H9 (cell line): ENCODE results near the gene ARMH1. TPM values are rescaled to one million over a fixed set of nuclear protein-coding genes. Genes with fewer than 3 reads are reported as not detected.
A peak's percentile ranks its signal among the peaks of the same experiment; 100 is the strongest.

Experiments
- DNase-seq: peaks from one replicate; pipeline ENCODE4 v3.0.0-alpha.2; 2017
- H2AFZ ChIP-seq: one replicate; pipeline ENCODE4 v1.6.1; 2013; ENCODE audit warnings: mild to moderate bottlenecking, low read length, control low read depth, moderate library complexity
- H2AK5ac ChIP-seq: 2 replicates; pipeline ENCODE4 v1.6.1; 2013; ENCODE audit warnings: low read length, control low read depth, mixed read lengths; ENCODE audit not compliant: insufficient read length
- H2BK120ac ChIP-seq: one replicate; pipeline ENCODE4 v1.6.1; 2013; ENCODE audit warnings: low read depth, mild to moderate bottlenecking, low read length, control low read depth, inconsistent platforms; ENCODE audit not compliant: poor library complexity, severe bottlenecking
- H2BK12ac ChIP-seq: 2 replicates; pipeline ENCODE4 v1.6.1; 2013; ENCODE audit warnings: low read length, control low read depth, mixed read lengths, low read depth; ENCODE audit not compliant: insufficient read length
- H2BK15ac ChIP-seq: 2 replicates; pipeline ENCODE4 v1.6.1; 2013; ENCODE audit warnings: low read depth, low read length, control low read depth
- H2BK20ac ChIP-seq: one replicate; pipeline ENCODE4 v1.6.1; 2013; ENCODE audit warnings: low read depth, mild to moderate bottlenecking, low read length, control low read depth, inconsistent platforms; ENCODE audit not compliant: poor library complexity, severe bottlenecking
- H2BK5ac ChIP-seq: 2 replicates; pipeline ENCODE4 v1.6.1; 2013; ENCODE audit warnings: low read length, control low read depth, mixed read lengths; ENCODE audit not compliant: insufficient read length
- H3K14ac ChIP-seq: 2 replicates; pipeline ENCODE4 v1.6.1; 2013; ENCODE audit warnings: low read length, control low read depth; ENCODE audit not compliant: insufficient read depth
- H3K18ac ChIP-seq: 2 replicates; pipeline ENCODE4 v1.6.1; 2013; ENCODE audit warnings: low read depth, mild to moderate bottlenecking, mixed read lengths, low read length, control low read depth; ENCODE audit not compliant: insufficient read length
- H3K23ac ChIP-seq: 2 replicates; pipeline ENCODE4 v1.6.1; 2013; ENCODE audit warnings: low read length, control low read depth, mixed read lengths, low read depth; ENCODE audit not compliant: insufficient read length
- H3K23me2 ChIP-seq: 2 replicates; pipeline ENCODE4 v1.6.1; 2013; ENCODE audit warnings: low read depth, mild to moderate bottlenecking, mixed read lengths, low read length, control low read depth; ENCODE audit not compliant: insufficient read length, poor library complexity, severe bottlenecking
- H3K27ac ChIP-seq: 2 replicates; pipeline ENCODE4 v1.5.1; 2013; ENCODE audit warnings: low read length, control low read depth, mixed read lengths, low read depth; ENCODE audit not compliant: insufficient read length
- H3K27me3 ChIP-seq: 2 replicates; pipeline ENCODE4 v1.6.1; 2013; ENCODE audit warnings: low read length, control low read depth, inconsistent platforms; ENCODE audit not compliant: insufficient read depth
- H3K4ac ChIP-seq: 2 replicates; pipeline ENCODE4 v1.6.1; 2013; ENCODE audit warnings: low read depth, mild to moderate bottlenecking, control low read depth, inconsistent platforms, low read length, moderate library complexity
- H3K4me1 ChIP-seq: 2 replicates; pipeline ENCODE4 v1.6.1; 2013; ENCODE audit warnings: low read length, control low read depth, inconsistent platforms; ENCODE audit not compliant: insufficient read depth
- H3K4me2 ChIP-seq: 2 replicates; pipeline ENCODE4 v1.6.1; 2013; ENCODE audit warnings: low read length, control low read depth, mixed read lengths; ENCODE audit not compliant: insufficient read length, insufficient read depth
- H3K56ac ChIP-seq: 2 replicates; pipeline ENCODE4 v1.6.1; 2013; ENCODE audit warnings: low read depth, mild to moderate bottlenecking, mixed read lengths, low read length, control low read depth; ENCODE audit not compliant: insufficient read length
- H3K79me1 ChIP-seq: 2 replicates; pipeline ENCODE4 v1.6.1; 2013; ENCODE audit warnings: low read depth, mild to moderate bottlenecking, moderate library complexity, low read length, control low read depth, inconsistent platforms; ENCODE audit not compliant: insufficient read depth, poor library complexity, severe bottlenecking
- H3K79me2 ChIP-seq: 2 replicates; pipeline ENCODE4 v1.6.1; 2013; ENCODE audit warnings: low read length, control low read depth, inconsistent platforms; ENCODE audit not compliant: insufficient read depth
- H3K9ac ChIP-seq: 2 replicates; pipeline ENCODE4 v1.6.1; 2013; ENCODE audit warnings: low read length, control low read depth, mixed read lengths; ENCODE audit not compliant: insufficient read length; ENCODE audit errors: extremely low read depth
- H3K9me3 ChIP-seq: one replicate; pipeline ENCODE4 v1.6.1; 2013; ENCODE audit warnings: low read depth, low read length, inconsistent platforms; ENCODE audit not compliant: control insufficient read depth
- H3T11ph ChIP-seq: one replicate; pipeline ENCODE4 v1.6.1; 2013; ENCODE audit warnings: mild to moderate bottlenecking, low read length, control low read depth, inconsistent platforms
- H4K20me1 ChIP-seq: one replicate; pipeline ENCODE4 v1.6.1; 2013; ENCODE audit not compliant: control insufficient read depth, insufficient read length, insufficient read depth
- H4K5ac ChIP-seq: 2 replicates; pipeline ENCODE4 v1.6.1; 2013; ENCODE audit warnings: low read depth, mild to moderate bottlenecking, mixed read lengths, low read length, control low read depth; ENCODE audit not compliant: insufficient read length
- H4K8ac ChIP-seq: replicated peaks from 2 replicates; pipeline ENCODE4 v1.6.1; 2013; ENCODE audit warnings: low read length, control low read depth, mixed read lengths, low read depth; ENCODE audit not compliant: insufficient read length
- H4K91ac ChIP-seq: 2 replicates; pipeline ENCODE4 v1.6.1; 2013; ENCODE audit warnings: low read depth, mild to moderate bottlenecking, moderate library complexity, mixed read lengths, low read length, control low read depth; ENCODE audit not compliant: insufficient read length
- H3K27ac Mint-ChIP-seq, 3 experiments: 2 replicates in 2 of 3; 3 replicates in 1 of 3; pipeline ENCODE4 v1.8.0; 2020 to 2021; ENCODE audit warnings: mixed read lengths in 3 of 3, mild to moderate bottlenecking in 1 of 3, moderate library complexity in 1 of 3
- H3K27me3 Mint-ChIP-seq: 2 replicates; pipeline ENCODE4 v1.8.0; 2021; ENCODE audit warnings: low read depth, mild to moderate bottlenecking, moderate library complexity, mixed read lengths
- H3K36me3 Mint-ChIP-seq, 3 experiments: 2 replicates in 2 of 3; 3 replicates in 1 of 3; pipeline ENCODE4 v1.8.0; 2020 to 2021; ENCODE audit warnings: low read depth in 3 of 3, mixed read lengths in 3 of 3; ENCODE audit not compliant: insufficient read depth in 1 of 3
- H3K4me1 Mint-ChIP-seq, 2 experiments: 2 replicates each; pipeline ENCODE4 v1.8.0; 2020; ENCODE audit warnings: mixed read lengths in 2 of 2
- H3K4me3 Mint-ChIP-seq, 2 experiments: 2 replicates in 1 of 2; 3 replicates in 1 of 2; pipeline ENCODE4 v1.8.0; 2020 to 2021; ENCODE audit warnings: mild to moderate bottlenecking in 2 of 2, mixed read lengths in 2 of 2, moderate library complexity in 1 of 2
- H3K9me3 Mint-ChIP-seq, 2 experiments: 2 replicates in 1 of 2; 3 replicates in 1 of 2; pipeline ENCODE4 v1.8.0; 2020; ENCODE audit warnings: mild to moderate bottlenecking in 2 of 2, mixed read lengths in 2 of 2, moderate library complexity in 1 of 2
- WGBS: extraction: QIAGEN DNeasy Blood & Tissue Kit; methylation state at CpG from one replicate; pipeline ENCODE4 v1.1.7; 2013; ENCODE audit warnings: missing lambda C conversion rate, low lambda C conversion rate, mixed read lengths; ENCODE audit not compliant: insufficient read length; ENCODE audit errors: extremely low coverage; 5-methylcytosine and 5-hydroxymethylcytosine counted together
- total RNA-seq: library from RNA; stranded (reverse); gene quantifications from 2 replicates; pipeline ENCODE4 v1.2.1, GENCODE V29; 2021
- TF ChIP-seq, protein P1 (sequence below): fragments of 200-600 bp; sonication (generic); conservative IDR thresholded peaks from 3 replicates; pipeline ENCODE4 v1.8.0; 2021; ENCODE audit warnings: antibody characterized with exemption, mild to moderate bottlenecking

The ARMH1 gene
- total RNA-seq, 1 experiment from 2014 or later, result 1.0 TPM

DNA sequence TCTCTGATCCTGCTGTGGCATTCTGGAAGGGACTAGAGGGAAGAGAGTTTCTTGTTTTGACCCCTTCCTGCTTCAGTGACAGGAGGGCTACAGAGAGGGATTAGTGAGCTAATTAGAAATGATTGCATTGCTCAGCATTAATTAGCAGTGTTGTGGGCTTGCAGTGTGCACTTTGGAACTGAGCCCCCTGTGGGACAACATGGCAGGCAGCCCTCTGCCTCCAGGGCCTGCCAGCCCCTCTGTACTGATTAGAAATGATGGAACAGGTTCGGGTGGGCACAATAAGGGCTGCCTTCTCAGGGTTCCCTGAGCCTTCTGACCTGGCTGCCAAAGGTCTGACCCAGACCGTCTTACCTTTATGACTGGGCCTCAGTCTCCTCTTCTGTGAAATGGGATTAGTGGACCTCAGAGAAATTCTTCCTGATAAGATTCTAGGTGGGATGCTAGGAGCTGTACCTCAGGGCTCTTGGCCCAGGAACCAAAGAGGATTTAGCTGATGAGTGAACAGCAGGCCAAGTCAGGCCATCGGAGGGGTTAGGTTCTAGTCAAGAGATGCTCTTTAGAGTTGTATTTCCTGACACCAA lies 39.8 kb upstream of the ARMH1 start:
- H3K4ac ChIP-seq, result no peak overlapping the region
- H3K36me3 Mint-ChIP-seq, result peaks cover 33 to 64% (median 63%) of the 10 kb centered on the region in 3 experiments
- H3T11ph ChIP-seq, result no peak overlapping the region
- no peak overlapping the region for H4K8ac ChIP-seq
- H3K4me1 Mint-ChIP-seq, result peaks cover 19 to 21% of the 10 kb centered on the region in 2 experiments
- H3K56ac ChIP-seq, result no peak overlapping the region
- H2BK120ac ChIP-seq, result no peak overlapping the region
- no peak overlapping the region for H3K9ac ChIP-seq
- peaks cover 3% of the 10 kb centered on the region; the same call in 1 of the 2 replicates for H3K4me1 ChIP-seq
- H3K27me3 ChIP-seq, result no peaks in the 10 kb centered on the region
- no peak overlapping the region for H3K27ac ChIP-seq
- no peaks in the 10 kb centered on the region for H3K9me3 Mint-ChIP-seq
- H3K23me2 ChIP-seq, result peaks cover 11% of the 10 kb centered on the region
- H3K79me2 ChIP-seq, result no peaks in the 10 kb centered on the region
- peaks cover 1% of the 10 kb centered on the region; the same call in 1 of the 2 replicates for H3K27me3 Mint-ChIP-seq
- 0 out of 5 replicates have a peak overlapping the region, but pooled peaks of 1 of the 2 experiments have one; percentile 25 for H3K4me3 Mint-ChIP-seq
- no peaks in the 10 kb centered on the region for H4K20me1 ChIP-seq
- H2BK20ac ChIP-seq, result no peak overlapping the region
- H2AFZ ChIP-seq, result no peak overlapping the region
- H3K18ac ChIP-seq, result no peak overlapping the region
- no peak overlapping the region for H3K23ac ChIP-seq
- no peak overlapping the region for H3K4me2 ChIP-seq
- peaks cover 4% of the 10 kb centered on the region for H3K79me1 ChIP-seq
- H2BK5ac ChIP-seq, result no peak overlapping the region
- DNase-seq, result no peak
- peak overlapping the region in 1 of 3 experiments; percentile 41; a peak in 1 of 7 replicates for H3K27ac Mint-ChIP-seq
- H3K9me3 ChIP-seq, result no peaks in the 10 kb centered on the region
- no peak overlapping the region for H4K91ac ChIP-seq
- H2BK15ac ChIP-seq, result no peak overlapping the region
- no peak overlapping the region for H2BK12ac ChIP-seq
- TF ChIP-seq, protein P1, sequence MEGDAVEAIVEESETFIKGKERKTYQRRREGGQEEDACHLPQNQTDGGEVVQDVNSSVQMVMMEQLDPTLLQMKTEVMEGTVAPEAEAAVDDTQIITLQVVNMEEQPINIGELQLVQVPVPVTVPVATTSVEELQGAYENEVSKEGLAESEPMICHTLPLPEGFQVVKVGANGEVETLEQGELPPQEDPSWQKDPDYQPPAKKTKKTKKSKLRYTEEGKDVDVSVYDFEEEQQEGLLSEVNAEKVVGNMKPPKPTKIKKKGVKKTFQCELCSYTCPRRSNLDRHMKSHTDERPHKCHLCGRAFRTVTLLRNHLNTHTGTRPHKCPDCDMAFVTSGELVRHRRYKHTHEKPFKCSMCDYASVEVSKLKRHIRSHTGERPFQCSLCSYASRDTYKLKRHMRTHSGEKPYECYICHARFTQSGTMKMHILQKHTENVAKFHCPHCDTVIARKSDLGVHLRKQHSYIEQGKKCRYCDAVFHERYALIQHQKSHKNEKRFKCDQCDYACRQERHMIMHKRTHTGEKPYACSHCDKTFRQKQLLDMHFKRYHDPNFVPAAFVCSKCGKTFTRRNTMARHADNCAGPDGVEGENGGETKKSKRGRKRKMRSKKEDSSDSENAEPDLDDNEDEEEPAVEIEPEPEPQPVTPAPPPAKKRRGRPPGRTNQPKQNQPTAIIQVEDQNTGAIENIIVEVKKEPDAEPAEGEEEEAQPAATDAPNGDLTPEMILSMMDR, result no peak
- no peak overlapping the region for H3K14ac ChIP-seq
- H4K5ac ChIP-seq, result no peak overlapping the region
- H2AK5ac ChIP-seq, result no peak overlapping the region
- no CpG with 5 or more reads among the region's 3 CpGs for WGBS
